Immature natural killer cell (primary cell): ENCODE results near the gene HSFX4. TPM values are rescaled to one million over a fixed set of nuclear protein-coding genes. Genes with fewer than 3 reads are reported as not detected.
"Not testable (repeated sequence)": the region's sequence is repeated elsewhere in the genome, so short reads cannot be mapped to it uniquely, and the experiment has no call there.

Experiments
- DNase-seq, 3 donors: peaks; one replicate each; pipeline ENCODE4 v3.0.0; 2022; ENCODE audit warnings: mixed read lengths in 1 of 3
- H3K27ac Mint-ChIP-seq, 6 donors: one replicate each; pipeline ENCODE4 v1.8.0; 2020; ENCODE audit warnings: mixed read lengths in 6 of 6, mild to moderate bottlenecking in 5 of 6, inconsistent platforms in 4 of 6, moderate library complexity in 3 of 6
- H3K27me3 Mint-ChIP-seq, 3 donors: one replicate each; pipeline ENCODE4 v1.8.0; 2020 to 2021; ENCODE audit warnings: low read depth in 3 of 3, mild to moderate bottlenecking in 3 of 3, mixed read lengths in 3 of 3, moderate library complexity in 3 of 3, inconsistent platforms in 1 of 3
- H3K36me3 Mint-ChIP-seq, 3 donors: one replicate each; pipeline ENCODE4 v1.8.0; 2020; ENCODE audit warnings: mixed read lengths in 3 of 3, inconsistent platforms in 2 of 3, mild to moderate bottlenecking in 2 of 3
- H3K4me1 Mint-ChIP-seq, 2 donors: one replicate each; pipeline ENCODE4 v1.8.0; 2020; ENCODE audit warnings: inconsistent platforms in 2 of 2, mild to moderate bottlenecking in 2 of 2, mixed read lengths in 2 of 2, moderate library complexity in 1 of 2
- H3K4me3 Mint-ChIP-seq, 5 donors: one replicate each; pipeline ENCODE4 v1.8.0; 2020; ENCODE audit warnings: mild to moderate bottlenecking in 5 of 5, mixed read lengths in 5 of 5, inconsistent platforms in 3 of 5, moderate library complexity in 3 of 5
- H3K9me3 Mint-ChIP-seq, 6 donors: one replicate each; pipeline ENCODE4 v1.8.0; 2020; ENCODE audit warnings: mild to moderate bottlenecking in 6 of 6, mixed read lengths in 6 of 6, inconsistent platforms in 4 of 6, moderate library complexity in 3 of 6
- polyA plus RNA-seq, 3 donors: library from polyadenylated mRNA; unstranded; fragments of 300-500 nt; fragmentation: Illumina TruSeq; gene quantifications; one replicate each; pipeline ENCODE4 v1.2.3, GENCODE V29; 2021

Gene HSFX4
- polyA plus RNA-seq, 3 donors from 2014 or later: not detected

DNA sequence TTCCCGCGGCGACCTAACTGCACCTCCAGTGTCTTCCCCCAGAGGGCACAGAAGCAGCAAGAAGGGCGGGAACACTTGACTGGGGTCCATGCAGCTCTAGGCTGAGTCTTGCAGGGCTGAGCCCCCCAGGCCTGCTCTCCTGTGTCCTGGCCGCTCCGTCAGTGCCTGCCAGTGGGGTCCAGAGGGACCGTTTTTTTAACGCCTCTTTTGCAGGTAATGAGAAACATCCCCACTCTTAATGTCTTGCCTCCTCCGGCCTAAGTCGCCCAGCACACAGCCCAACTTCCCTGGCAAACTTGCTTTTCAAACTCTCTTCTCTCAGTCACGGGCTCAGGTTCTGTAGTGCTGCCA, 11.3 kb downstream of the HSFX4 start:
- H3K27ac Mint-ChIP-seq: peak overlapping the region; percentile 83 to 95 (median 92)
- H3K27me3 Mint-ChIP-seq: peaks cover 10 to 13% (median 12%) of the 10 kb centered on the region in 3 donors
- H3K4me1 Mint-ChIP-seq: peaks cover 6 to 12% of the 10 kb centered on the region in 2 donors
- DNase-seq, H3K36me3 Mint-ChIP-seq, H3K9me3 Mint-ChIP-seq: not testable (repeated sequence)
- H3K4me3 Mint-ChIP-seq: peak overlapping the region; percentile 83 to 93 (median 88)

- H3K27me3 Mint-ChIP-seq, H3K4me3 Mint-ChIP-seq, DNase-seq, H3K9me3 Mint-ChIP-seq, H3K27ac Mint-ChIP-seq, H3K4me1 Mint-ChIP-seq, H3K36me3 Mint-ChIP-seq: not testable (repeated sequence)
Measured at GRCh38 chrX:149945087-149945670, 15.8 kb downstream of the HSFX4 start.

GRCh38 chrX:149945820-149946219, 16.4 kb downstream of the HSFX4 start:
- not testable (repeated sequence) for H3K4me1 Mint-ChIP-seq, H3K4me3 Mint-ChIP-seq

DNA sequence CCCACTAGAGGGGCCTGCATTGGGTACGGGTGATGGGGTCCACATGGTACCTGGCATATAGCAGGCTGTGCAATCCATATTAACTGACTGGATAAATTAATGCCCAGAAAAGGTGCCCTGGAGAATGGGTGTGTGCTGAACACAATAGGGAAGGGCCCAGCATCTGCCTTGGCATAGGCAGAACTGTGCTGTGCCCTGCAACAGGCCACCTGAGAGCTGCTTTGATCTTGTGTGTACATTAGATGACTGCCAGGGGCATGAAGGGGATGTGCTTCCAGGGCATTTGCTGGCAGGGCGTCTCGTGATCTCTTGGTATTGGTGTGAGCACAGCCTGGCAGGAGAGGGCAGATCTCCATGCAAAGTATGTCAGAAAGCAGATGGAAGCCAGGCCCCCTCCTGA, 17.6 kb downstream of the HSFX4 start:
- H3K4me1 Mint-ChIP-seq, DNase-seq, H3K9me3 Mint-ChIP-seq, H3K27me3 Mint-ChIP-seq, H3K36me3 Mint-ChIP-seq, H3K4me3 Mint-ChIP-seq: not testable (repeated sequence)
- peak overlapping the region in 1 of 6 donors; percentile 18 for H3K27ac Mint-ChIP-seq

More at GRCh38 chrX:149945820-149946219, 16.4 kb downstream of the HSFX4 start:
- H3K36me3 Mint-ChIP-seq, H3K9me3 Mint-ChIP-seq, H3K27ac Mint-ChIP-seq, DNase-seq, H3K27me3 Mint-ChIP-seq: not testable (repeated sequence)

GRCh38 chrX:149948016-149948415, 18.6 kb downstream of the HSFX4 start:
- Mint-ChIP-seq H3K27me3 (peaks cover 0 to 4% (median 1%) of the 10 kb centered on the region in 3 donors), H3K27ac (no peak overlapping the region), H3K9me3 (no peaks in the 10 kb centered on the region), H3K4me1 (no peaks in the 10 kb centered on the region), H3K4me3 (no peak overlapping the region), H3K36me3 (no peaks in the 10 kb centered on the region)
- DNase-seq: no peak

DNA sequence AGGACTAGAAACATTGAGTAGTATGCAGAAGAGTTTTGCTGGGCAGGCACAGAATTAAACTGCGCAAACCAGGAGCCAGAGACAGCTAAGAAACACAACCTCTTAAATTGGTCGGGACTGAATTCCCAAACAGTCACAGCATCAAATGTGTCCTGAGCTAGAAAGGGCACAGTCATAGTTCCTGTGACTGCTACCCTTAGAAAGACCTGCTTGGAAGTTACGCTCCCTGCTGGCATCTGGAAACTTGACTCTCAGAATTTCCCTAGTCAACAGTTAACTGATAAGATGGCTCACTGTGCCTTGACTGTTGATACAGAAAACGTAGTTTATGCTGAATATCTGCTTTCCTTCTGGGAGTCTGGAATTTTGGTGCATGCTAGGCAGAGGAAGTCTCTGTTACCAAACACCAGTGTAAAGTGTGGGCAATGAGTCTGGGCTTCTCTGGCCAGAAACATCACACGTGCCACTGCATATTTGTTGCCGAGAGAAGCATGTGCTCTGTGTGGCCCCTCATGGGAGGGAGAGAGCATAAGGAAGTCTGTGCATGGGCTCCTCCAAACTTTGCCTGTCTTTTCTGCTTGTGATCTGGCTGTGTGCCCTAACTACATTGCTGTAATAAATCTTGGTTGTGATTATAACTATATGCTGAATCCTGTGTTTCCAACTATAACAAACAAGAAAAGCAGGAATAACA, 20.5 kb downstream of the HSFX4 start:
- Mint-ChIP-seq H3K27ac (no peak overlapping the region), H3K4me1 (no peaks in the 10 kb centered on the region), H3K36me3 (no peaks in the 10 kb centered on the region), H3K27me3 (peaks cover 0 to 4% (median 1%) of the 10 kb centered on the region in 3 donors), H3K9me3 (no peaks in the 10 kb centered on the region), H3K4me3 (no peak overlapping the region)
- DNase-seq: no peak

DNA sequence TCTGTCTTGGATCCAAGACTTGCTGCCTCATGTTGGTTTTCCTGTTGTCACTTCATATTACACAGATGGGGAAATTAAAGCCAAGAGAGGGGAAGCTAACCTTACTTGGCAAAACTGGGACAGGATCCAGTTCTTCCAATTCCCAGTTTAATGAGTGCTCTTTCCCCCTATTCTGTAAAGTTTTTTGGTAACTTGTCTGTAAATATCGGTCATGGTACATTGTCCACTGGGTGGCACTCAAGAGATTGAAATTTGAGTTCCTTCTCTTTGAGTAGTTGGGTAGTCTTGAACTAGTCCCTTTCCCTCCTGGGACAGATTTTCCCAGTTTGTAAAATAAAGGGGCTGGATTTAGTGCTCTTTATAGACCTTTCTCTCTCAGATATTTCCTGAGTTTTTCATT, 21.3 kb downstream of the HSFX4 start:
- H3K27ac Mint-ChIP-seq: no peak overlapping the region

DNA sequence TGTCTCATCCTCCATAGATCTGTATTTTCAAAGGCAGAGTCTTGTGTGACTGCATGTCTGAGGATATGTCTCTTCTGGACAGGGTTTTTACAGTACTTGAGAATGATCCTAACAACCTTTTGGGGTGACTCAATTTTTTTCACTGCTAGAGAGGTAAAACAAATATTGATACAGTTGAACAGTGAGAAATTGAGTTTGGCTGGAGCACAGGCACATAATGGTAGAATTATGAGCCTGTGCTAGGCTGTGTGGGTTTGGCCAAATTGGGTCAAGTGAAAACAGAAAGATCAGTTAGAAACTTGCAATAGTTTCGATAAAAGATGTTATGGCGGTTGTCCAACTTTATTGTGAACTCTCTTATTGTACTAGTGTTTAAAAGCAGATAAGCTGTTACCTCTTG, 32.2 kb downstream of the HSFX4 start:
- H3K9me3 Mint-ChIP-seq: no peaks in the 10 kb centered on the region
- peaks cover 0 to 2% (median 0%) of the 10 kb centered on the region in 3 donors for H3K27me3 Mint-ChIP-seq
- H3K36me3 Mint-ChIP-seq: peaks cover 0 to 6% (median 3%) of the 10 kb centered on the region in 3 donors
- H3K27ac Mint-ChIP-seq: no peak overlapping the region
- H3K4me1 Mint-ChIP-seq: peaks cover 0 to 1% of the 10 kb centered on the region in 2 donors
- no peak for DNase-seq
- H3K4me3 Mint-ChIP-seq: no peak overlapping the region

More for the DNA sequence above, 21.3 kb downstream of the HSFX4 start:
- H3K4me1 Mint-ChIP-seq: no peaks in the 10 kb centered on the region
- H3K9me3 Mint-ChIP-seq: no peaks in the 10 kb centered on the region
- H3K36me3 Mint-ChIP-seq: no peaks in the 10 kb centered on the region
- peak in 1 of 3 donors; percentile 19 for DNase-seq
- H3K4me3 Mint-ChIP-seq: no peak overlapping the region
- H3K27me3 Mint-ChIP-seq: peaks cover 0 to 2% (median 0%) of the 10 kb centered on the region in 3 donors

GRCh38 chrX:149962010-149962409, 32.6 kb downstream of the HSFX4 start:
- no peak for DNase-seq
- Mint-ChIP-seq H3K9me3 (no peaks in the 10 kb centered on the region), H3K4me1 (peaks cover 0 to 1% of the 10 kb centered on the region in 2 donors), H3K27me3 (peaks cover 0 to 2% (median 0%) of the 10 kb centered on the region in 3 donors), H3K27ac (no peak overlapping the region), H3K4me3 (no peak overlapping the region), H3K36me3 (peaks cover 0 to 6% (median 3%) of the 10 kb centered on the region in 3 donors)

DNA sequence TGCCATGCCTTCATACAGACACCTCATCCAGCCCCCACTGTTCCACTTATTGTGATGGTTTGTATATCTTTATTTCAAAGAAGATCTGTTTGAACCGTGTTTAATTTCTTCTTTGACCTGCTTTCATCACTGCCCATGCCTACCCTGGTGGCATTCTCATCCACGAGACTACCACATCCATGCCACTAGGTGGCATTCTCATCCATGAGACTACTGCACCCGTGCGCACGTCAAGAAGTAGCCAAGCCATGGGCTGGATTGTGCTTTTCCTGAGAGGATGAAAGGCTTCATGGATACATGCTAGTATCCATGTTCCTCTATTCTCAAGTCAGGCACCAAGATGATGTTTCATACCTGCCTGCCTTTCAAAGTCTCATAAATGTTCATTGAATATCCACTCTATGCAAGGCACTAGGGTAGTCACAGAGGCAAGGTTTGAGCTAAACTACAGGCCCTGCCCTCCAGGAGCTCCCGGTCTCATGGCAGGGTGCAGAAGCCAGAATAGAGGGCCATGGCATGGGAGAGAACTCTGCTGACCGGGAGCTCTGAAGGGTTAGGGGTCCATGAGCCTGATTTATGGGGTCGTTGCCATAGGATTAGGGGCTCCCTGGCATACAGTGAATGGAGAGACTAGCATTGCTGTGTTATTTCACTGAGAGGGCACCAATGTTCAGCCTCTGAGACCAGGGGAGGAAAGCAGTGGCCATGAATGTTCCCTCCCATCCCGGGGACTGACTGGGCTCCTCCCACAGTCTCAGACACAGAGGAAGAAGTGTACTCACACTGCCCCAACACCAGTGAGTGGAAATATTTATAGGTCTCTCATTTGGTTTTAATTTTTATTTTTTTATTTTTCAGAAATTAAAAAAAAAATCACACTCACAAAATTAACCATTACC, 33.7 kb downstream of the HSFX4 start:
- Mint-ChIP-seq H3K4me3 (no peak overlapping the region), H3K27me3 (peaks cover 0 to 2% (median 0%) of the 10 kb centered on the region in 3 donors), H3K27ac (peak overlapping the region in 1 of 6 donors; percentile 46), H3K36me3 (peaks cover 0 to 8% (median 6%) of the 10 kb centered on the region in 3 donors), H3K9me3 (no peaks in the 10 kb centered on the region), H3K4me1 (peaks cover 0 to 1% of the 10 kb centered on the region in 2 donors)
- DNase-seq: peak in 2 of 3 donors; percentile 2 to 12

DNA sequence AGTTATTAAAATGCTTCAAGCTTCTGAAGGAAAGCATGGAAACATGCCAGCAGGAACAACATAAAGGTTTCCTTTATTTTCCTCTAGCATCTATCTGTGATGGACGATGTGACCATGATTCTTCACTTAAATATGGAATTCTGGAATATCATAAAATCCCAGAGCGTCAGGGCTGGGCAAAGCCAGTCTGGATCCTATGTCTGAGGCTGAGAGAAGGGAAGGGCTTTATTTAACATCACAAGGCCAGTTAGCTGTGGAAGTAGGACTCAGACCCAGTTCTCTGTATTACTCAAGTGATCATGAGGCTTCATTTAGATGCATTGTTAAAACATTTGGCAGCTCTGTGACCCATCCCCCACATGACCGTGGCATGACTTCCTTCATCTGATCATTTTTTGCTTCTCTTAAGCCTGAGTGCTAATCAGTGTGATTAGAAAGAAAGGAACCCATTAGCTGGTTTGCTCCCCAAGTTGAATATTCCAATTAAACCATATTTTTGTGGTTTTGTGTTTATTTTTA, 49.8 kb downstream of the HSFX4 start:
- no peaks in the 10 kb centered on the region for H3K36me3 Mint-ChIP-seq
- no peak for DNase-seq
- H3K27me3 Mint-ChIP-seq: peaks cover 0 to 4% (median 0%) of the 10 kb centered on the region in 3 donors
- H3K4me3 Mint-ChIP-seq: no peak overlapping the region
- H3K27ac Mint-ChIP-seq: no peak overlapping the region
- H3K4me1 Mint-ChIP-seq: no peaks in the 10 kb centered on the region
- H3K9me3 Mint-ChIP-seq: no peaks in the 10 kb centered on the region
